RWPE2 (cell line): ENCODE data around the gene PLA2G4F.
A peak's percentile ranks its signal among the peaks of the same experiment; 100 is the strongest.

Experiments
- ATAC-seq: fragments of 200-7000 bp; cut with Tn5 transposase; 3 replicates; pipeline ENCODE4 v1.9.1; 2021; ENCODE audit warnings: low read depth
- DNase-seq: peaks from one replicate; pipeline ENCODE4 v3.0.0-alpha.2; 2020; ENCODE audit warnings: low spot score
- H3K27ac ChIP-seq: fragments of 450-650 bp; 2 replicates; pipeline ENCODE4 v1.5.1; 2017; ENCODE audit warnings: mild to moderate bottlenecking; ENCODE audit not compliant: poor library complexity, severe bottlenecking
- H3K27me3 ChIP-seq: fragments of 250-450 bp; sonication (Bioruptor Pico); 2 replicates; pipeline ENCODE4 v1.5.1; 2021; ENCODE audit warnings: mild to moderate bottlenecking, moderate library complexity; ENCODE audit not compliant: insufficient read depth, poor library complexity, severe bottlenecking
- H3K36me3 ChIP-seq: fragments of 250-450 bp; sonication (Bioruptor Pico); 2 replicates; pipeline ENCODE4 v1.5.1; 2020; ENCODE audit warnings: low read depth, mild to moderate bottlenecking, moderate library complexity
- H3K4me1 ChIP-seq: fragments of 250-450 bp; sonication (Bioruptor Pico); 2 replicates; pipeline ENCODE4 v1.5.1; 2021; ENCODE audit warnings: mild to moderate bottlenecking, moderate library complexity; ENCODE audit not compliant: insufficient read depth, poor library complexity, severe bottlenecking
- H3K4me3 ChIP-seq: fragments of 250-450 bp; sonication (Bioruptor Pico); 2 replicates; pipeline ENCODE4 v1.5.1; 2021; ENCODE audit warnings: mild to moderate bottlenecking, moderate library complexity; ENCODE audit not compliant: severe bottlenecking
- H3K9me3 ChIP-seq: fragments of 250-450 bp; sonication (Bioruptor Pico); 2 replicates; pipeline ENCODE4 v1.5.1; 2021; ENCODE audit warnings: mild to moderate bottlenecking, moderate library complexity; ENCODE audit not compliant: severe bottlenecking
- CTCF ChIP-seq: fragments of 450-650 bp; IDR thresholded peaks from one replicate; pipeline ENCODE4 v1.5.1; 2017; ENCODE audit warnings: mild to moderate bottlenecking, moderate library complexity; ENCODE audit not compliant: poor library complexity, severe bottlenecking

The PLA2G4F gene

GRCh38 chr15:42128476-42128875 is 28.0 kb downstream of the PLA2G4F start:
- Histone ChIP-seq H3K36me3 (no peaks in the 10 kb centered on the region), H3K9me3 (no peaks in the 10 kb centered on the region), H3K4me1 (no peaks in the 10 kb centered on the region), H3K4me3 (no peak overlapping the region), H3K27ac (no peak overlapping the region), H3K27me3 (no peaks in the 10 kb centered on the region)
- no peak for TF ChIP-seq CTCF
- DNase-seq (no peak), ATAC-seq (no peak)

- Histone ChIP-seq H3K27ac (no peak overlapping the region), H3K4me3 (no peak overlapping the region)
- ATAC-seq: no peak
Measured at GRCh38 chr15:42123546-42123945, 32.9 kb downstream of the PLA2G4F start.

GRCh38 chr15:42121682-42122081 is 34.8 kb downstream of the PLA2G4F start:
- Histone ChIP-seq H3K9me3 (no peaks in the 10 kb centered on the region), H3K4me3 (no peak overlapping the region), H3K27me3 (no peaks in the 10 kb centered on the region), H3K27ac (no peak overlapping the region), H3K36me3 (no peaks in the 10 kb centered on the region), H3K4me1 (no peaks in the 10 kb centered on the region)
- no peak for DNase-seq
- no peak for TF ChIP-seq CTCF
- peak; percentile 57 for ATAC-seq

More at GRCh38 chr15:42123546-42123945, 32.9 kb downstream of the PLA2G4F start:
- Histone ChIP-seq H3K27me3 (no peaks in the 10 kb centered on the region), H3K36me3 (no peaks in the 10 kb centered on the region), H3K9me3 (no peaks in the 10 kb centered on the region), H3K4me1 (no peaks in the 10 kb centered on the region)
- no peak for DNase-seq
- no peak for TF ChIP-seq CTCF

GRCh38 chr15:42121021-42121420 is 35.4 kb downstream of the PLA2G4F start:
- Histone ChIP-seq H3K4me1 (no peaks in the 10 kb centered on the region), H3K4me3 (no peak overlapping the region), H3K36me3 (no peaks in the 10 kb centered on the region), H3K27ac (no peak overlapping the region), H3K27me3 (no peaks in the 10 kb centered on the region), H3K9me3 (no peaks in the 10 kb centered on the region)
- ATAC-seq (no peak), DNase-seq (no peak)
- no peak for TF ChIP-seq CTCF

- no peak overlapping the region for H3K4me3 ChIP-seq
- DNase-seq (no peak), ATAC-seq (no peak)
- no peak overlapping the region for H3K27ac ChIP-seq
- H3K27me3 ChIP-seq: no peaks in the 10 kb centered on the region
- H3K36me3 ChIP-seq: no peaks in the 10 kb centered on the region
- TF ChIP-seq CTCF: no peak
- H3K4me1 ChIP-seq: no peaks in the 10 kb centered on the region
- H3K9me3 ChIP-seq: no peaks in the 10 kb centered on the region
Measured at GRCh38 chr15:42120285-42120684, 36.2 kb downstream of the PLA2G4F start.
